Measurements from ENCODE around the gene P2RY6.

- TF ChIP-seq CTCF (conservative IDR thresholded peaks at IDR 0.05; ENCODE audit: low read length) (no peak), EZH2phosphoT487 (IDR thresholded peaks at IDR 0.05; ENCODE audit: borderline replicate concordance, low read depth, low read length) (no peak)
These were observed 48.0 kb upstream of the P2RY6 start for GRCh38 chr11:73223998-73224730.
